GM12872 (cell line): ENCODE results near the gene PDE2A.

Source experiments
- TF ChIP-seq, protein P1 (sequence below): IDR thresholded peaks from 3 replicates; pipeline ENCODE4 v1.5.1; 2011; ENCODE audit warnings: low read depth, mild to moderate bottlenecking, low read length, moderate library complexity; ENCODE audit not compliant: insufficient read depth

The PDE2A gene

DNA sequence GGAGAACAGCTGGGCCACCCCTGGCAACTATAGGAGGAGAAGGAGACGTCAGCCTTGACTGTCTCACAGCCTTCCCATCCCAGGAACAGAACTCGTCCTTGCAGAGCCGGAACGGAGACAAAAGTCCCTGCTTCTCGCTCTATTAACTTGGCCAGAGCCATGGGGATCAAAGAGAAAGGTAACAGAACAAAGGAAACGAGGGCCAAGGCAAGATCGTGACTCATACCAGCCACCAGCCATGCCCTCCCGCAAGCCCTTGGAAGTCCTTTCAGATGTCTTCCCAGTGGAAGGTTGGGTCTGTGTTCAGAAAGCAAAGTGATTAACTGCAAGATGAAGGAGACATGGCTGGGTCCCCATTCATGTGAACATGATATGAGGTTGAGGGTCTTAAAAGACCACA lies 64.7 kb downstream of the PDE2A start:
- TF ChIP-seq, protein P1, sequence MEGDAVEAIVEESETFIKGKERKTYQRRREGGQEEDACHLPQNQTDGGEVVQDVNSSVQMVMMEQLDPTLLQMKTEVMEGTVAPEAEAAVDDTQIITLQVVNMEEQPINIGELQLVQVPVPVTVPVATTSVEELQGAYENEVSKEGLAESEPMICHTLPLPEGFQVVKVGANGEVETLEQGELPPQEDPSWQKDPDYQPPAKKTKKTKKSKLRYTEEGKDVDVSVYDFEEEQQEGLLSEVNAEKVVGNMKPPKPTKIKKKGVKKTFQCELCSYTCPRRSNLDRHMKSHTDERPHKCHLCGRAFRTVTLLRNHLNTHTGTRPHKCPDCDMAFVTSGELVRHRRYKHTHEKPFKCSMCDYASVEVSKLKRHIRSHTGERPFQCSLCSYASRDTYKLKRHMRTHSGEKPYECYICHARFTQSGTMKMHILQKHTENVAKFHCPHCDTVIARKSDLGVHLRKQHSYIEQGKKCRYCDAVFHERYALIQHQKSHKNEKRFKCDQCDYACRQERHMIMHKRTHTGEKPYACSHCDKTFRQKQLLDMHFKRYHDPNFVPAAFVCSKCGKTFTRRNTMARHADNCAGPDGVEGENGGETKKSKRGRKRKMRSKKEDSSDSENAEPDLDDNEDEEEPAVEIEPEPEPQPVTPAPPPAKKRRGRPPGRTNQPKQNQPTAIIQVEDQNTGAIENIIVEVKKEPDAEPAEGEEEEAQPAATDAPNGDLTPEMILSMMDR: no peak

DNA sequence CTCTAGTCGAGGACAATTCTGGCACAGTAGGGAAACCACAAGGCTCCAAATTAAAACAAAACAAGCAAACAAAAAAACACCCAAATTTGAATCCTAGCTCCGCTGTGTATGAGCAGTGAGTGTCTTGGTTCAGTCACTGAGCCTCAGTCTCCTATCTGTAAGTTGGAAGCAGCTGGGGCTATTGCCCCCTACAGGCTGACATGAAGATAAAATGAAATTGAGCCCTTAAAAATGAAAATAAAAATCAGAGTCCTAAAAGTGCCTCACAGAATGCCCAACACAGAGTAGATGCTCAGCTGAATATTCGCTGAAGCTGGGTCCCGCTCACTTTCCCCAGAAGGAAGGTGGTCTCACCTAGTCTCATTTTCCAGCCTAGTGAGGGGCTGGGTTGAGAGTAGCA lies 65.2 kb downstream of the PDE2A start:
- TF ChIP-seq, protein P1: peak; percentile 70

DNA sequence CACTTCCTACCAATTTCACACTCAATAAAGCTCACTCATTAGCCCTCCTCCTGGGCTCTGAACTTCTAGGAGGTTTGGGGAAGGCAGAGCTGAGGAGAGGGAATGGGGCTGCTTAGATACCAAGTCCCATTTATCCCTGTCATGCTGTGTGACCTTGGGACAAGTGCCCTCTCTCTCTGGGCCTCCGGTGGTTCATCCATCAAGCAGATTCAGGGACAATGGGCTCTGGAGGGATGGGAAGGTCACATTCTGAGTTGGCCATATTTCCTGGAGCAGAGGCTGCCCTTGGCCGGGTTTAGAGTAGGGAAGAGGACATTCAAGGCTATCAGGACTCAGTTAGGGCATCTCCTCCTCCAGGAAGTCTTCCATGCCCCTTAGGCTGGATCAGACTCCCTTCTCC lies 66.7 kb downstream of the PDE2A start:
- TF ChIP-seq, protein P1: no peak

DNA sequence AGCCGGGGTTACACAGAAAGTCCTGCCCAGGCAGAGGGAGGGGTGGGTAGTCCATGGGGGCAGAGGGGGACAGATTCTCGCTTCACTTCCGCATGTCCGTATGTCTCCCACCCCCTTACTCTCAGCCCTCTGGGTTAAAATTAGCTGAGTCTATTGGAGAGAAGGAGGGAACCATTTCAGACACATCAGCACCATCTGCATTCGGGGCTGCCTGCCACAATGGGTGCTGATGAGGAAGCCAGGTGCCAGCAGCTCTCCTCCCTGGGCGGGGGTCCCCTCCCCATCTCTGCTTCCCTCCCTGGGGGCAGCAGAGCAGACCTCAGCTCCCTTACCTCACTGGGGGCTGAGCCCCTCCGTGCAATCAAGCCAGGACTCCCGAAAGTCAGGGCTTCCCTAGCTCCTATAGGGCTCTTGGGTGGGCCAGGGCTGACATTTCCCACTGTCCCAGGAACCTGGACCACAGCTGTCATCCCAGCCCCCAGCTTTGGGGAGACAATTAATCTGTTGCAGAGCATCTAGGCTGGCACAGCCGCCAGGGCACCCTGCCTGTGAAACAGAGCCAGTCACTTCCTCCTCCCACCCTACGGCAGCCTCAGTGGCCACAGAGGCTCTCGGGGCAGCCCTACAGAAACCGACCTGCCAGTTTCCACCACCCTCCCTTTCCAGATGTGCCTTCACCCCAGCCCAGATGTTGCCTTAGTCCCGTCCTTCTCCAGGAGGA lies 67.3 kb downstream of the PDE2A start:
- TF ChIP-seq, protein P1: no peak

DNA sequence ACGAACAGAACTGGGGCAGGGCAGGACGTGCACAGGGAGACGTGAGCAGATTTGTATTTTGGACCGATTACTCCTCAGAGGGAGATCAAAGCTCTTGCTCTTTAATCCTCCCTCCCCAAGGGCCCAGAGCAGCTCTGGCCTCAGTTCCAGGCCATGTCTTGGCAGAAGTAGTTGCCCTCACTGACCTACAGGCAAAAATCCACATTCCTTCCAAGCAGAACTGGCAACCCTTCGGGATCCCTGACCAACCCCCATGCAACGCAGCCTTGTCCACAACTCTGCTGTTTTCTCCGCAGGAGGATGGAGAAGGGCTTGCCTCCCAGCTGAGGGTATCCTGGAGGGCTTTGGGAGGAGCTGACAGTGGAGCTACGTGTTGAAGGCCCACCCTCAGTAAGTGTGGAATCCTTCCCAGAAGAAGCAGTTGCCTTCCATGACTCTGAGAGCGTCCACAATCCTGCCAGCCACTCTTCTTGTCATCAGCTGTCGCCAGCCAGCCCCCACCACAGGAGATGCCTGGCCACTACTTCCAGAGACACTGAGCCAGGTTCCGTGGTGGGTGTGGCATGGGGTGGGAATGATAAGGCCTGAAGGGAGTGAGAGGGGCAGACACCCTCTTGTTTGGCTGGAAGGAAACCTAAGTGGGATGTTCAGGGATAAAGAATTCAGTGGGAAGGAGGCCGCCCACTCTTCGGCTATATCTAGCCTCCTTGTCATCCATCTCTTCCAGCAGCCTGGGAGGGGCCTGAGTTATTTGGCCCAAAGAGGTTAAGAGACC lies 68.1 kb downstream of the PDE2A start:
- TF ChIP-seq, protein P1: no peak

DNA sequence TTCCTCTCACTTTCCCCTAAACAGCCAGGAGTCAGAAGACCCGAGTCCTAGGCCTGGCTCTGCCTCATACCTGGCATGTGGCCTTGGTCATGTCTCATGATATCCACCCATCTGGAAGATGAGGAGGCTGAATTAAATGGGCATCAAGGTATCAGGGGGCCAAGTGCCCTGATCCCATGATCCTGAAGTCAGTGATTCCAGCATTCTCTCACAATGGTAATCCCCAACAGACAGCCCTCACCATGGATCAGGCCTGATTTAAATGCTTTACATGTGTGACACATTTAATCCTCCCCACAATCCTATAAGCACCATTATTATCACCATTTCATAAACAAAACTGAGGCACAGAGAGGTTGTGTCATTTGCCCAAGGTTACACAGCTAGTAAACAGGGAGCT lies 70.0 kb downstream of the PDE2A start:
- TF ChIP-seq, protein P1: no peak

DNA sequence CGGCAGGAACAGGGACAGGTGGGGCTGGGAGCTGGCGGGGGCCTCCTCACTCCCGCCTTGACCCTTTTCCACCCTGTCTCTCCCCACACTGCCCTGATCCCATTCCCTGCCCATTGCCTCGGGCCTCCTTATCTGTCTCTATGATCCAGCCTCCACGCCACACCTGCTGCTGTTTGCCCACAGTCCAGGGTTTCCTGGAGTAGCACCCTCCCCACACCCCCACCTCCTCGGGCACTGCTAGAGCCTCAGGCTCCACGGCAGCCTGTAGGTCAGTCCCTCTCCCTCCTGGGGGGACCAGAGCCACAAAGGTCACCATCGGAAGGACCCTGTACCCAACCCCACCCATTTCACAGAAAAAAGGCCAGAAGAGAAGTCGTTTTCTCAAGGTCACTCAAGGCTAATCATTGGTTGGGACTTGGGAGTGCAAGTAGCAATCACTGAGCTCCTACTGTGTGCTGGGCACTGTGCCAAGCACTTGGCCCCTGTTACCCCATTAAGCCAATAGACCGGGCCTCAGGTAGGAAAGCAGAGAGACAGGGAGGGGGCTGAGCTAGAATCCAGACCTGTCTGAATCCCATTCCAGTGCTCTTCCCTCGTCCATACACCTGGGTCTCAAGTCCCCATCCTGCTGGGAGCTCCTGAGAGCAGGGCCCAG lies 71.8 kb downstream of the PDE2A start:
- TF ChIP-seq, protein P1: no peak
